ENCODE data around the gene INIP. TPM values are rescaled to one million over a fixed set of nuclear protein-coding genes. Genes with fewer than 3 reads are reported as not detected.
A peak's percentile ranks its signal among the peaks of the same experiment; 100 is the strongest.

The INIP gene, protein sequence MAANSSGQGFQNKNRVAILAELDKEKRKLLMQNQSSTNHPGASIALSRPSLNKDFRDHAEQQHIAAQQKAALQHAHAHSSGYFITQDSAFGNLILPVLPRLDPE
- total RNA-seq = 10 to 100 TPM in 2 of 3 donors, 1 to 10 TPM in 1; 9.9 to 16.7 (median 16.4) TPM
- 30.8 TPM for total RNA-seq (2013)

GRCh38 chr9:112717661-112718331 lies at the start of gene INIP:
Gene INIP (minus strand): TSS chr9:112718117. CDS start chr9:112716485, 1,632 bp downstream.
- peak within 1 kb of the TSS; percentile 65 for H3K4me3 ChIP-seq (ENCODE audit: low read length)
- DNase-seq (peak; percentile 94 to 99), ATAC-seq (peak; percentile 91 to 97 (median 91))
- peaks cover 7% of the 10 kb centered on the region for H3K36me3 ChIP-seq (ENCODE audit: control insufficient read depth, insufficient read depth, low read length)
- H3K9me3 ChIP-seq (ENCODE audit: control insufficient read depth, insufficient read depth, low read length) = no peaks in the 10 kb centered on the region
- Mint-ChIP-seq H3K27ac (peak within 1 kb of the TSS; percentile 99 to 100), H3K36me3 (no peaks in the 10 kb centered on the region), H3K4me1 (peaks cover 19 to 20% of the 10 kb centered on the region in 2 donors), H3K27me3 (ENCODE audit: low read depth in 2 of 2) (peaks cover 0 to 4% of the 10 kb centered on the region in 2 donors), H3K9me3 (no peaks in the 10 kb centered on the region), H3K4me3 (peak within 1 kb of the TSS; percentile 99)
- WGBS (ENCODE audit: insufficient coverage) = under 1% methylated on average over 51 of the region's 51 CpGs
- intact Hi-C loops (cut with micrococcal nuclease) = loop anchor here (1.0 to 5.0 kb wide), 5 partner anchors 33 to 1085 kb away; partner anchors contain the start of genes DNAJC25, KIAA1958, PTBP3 and SNX30
- H3K27me3 ChIP-seq (ENCODE audit: control insufficient read depth, insufficient read depth, low read length) = no peaks in the 10 kb centered on the region
- H3K27ac ChIP-seq (ENCODE audit: low read length) = peak within 1 kb of the TSS; percentile 84
- peaks cover 13% of the 10 kb centered on the region for H3K4me1 ChIP-seq (ENCODE audit: control insufficient read depth, insufficient read depth, low read length)
- TF ChIP-seq CTCF (IDR thresholded peaks at IDR 0.05) = no peak

DNA sequence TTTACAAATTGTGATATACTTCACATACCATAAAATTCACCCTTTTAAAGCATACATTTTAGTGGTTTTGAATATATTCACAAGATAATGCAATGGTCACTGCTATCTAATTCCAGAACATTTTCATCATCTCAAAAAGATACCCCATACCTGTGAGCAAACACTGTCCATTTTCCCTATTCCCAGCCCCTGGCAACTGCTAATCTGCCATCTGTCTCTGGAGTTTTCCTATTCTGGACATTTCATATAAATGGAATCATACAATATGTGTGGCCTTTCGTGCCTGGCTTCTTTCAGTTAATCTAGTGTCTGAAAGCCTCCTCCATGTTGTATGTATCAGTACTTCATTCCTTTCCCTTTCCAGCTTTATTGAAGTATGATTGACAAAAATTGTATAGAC lies 47.4 kb upstream of the INIP start:
- Histone ChIP-seq H3K9me3 (ENCODE audit: control insufficient read depth, insufficient read depth, low read length) (no peaks in the 10 kb centered on the region), H3K36me3 (ENCODE audit: control insufficient read depth, insufficient read depth, low read length) (no peaks in the 10 kb centered on the region), H3K4me3 (ENCODE audit: low read length) (no peak overlapping the region), H3K27me3 (ENCODE audit: control insufficient read depth, insufficient read depth, low read length) (no peaks in the 10 kb centered on the region), H3K27ac (ENCODE audit: low read length) (no peak overlapping the region), H3K4me1 (ENCODE audit: control insufficient read depth, insufficient read depth, low read length) (peaks cover 9% of the 10 kb centered on the region)
- TF ChIP-seq CTCF (IDR thresholded peaks at IDR 0.05) = no peak
- intact Hi-C loops (cut with micrococcal nuclease) = no loop called here
- DNase-seq (no peak), ATAC-seq (no peak)
- Mint-ChIP-seq H3K9me3 (peaks cover 0 to 2% of the 10 kb centered on the region in 2 donors), H3K27me3 (ENCODE audit: low read depth in 2 of 2) (peaks cover 9 to 16% of the 10 kb centered on the region in 2 donors), H3K27ac (no peak overlapping the region), H3K4me1 (peaks cover 19 to 55% of the 10 kb centered on the region in 2 donors), H3K4me3 (no peak overlapping the region), H3K36me3 (peaks cover 9% of the 10 kb centered on the region)
- no CpG with 5 or more reads among the region's 1 CpG for WGBS (ENCODE audit: insufficient coverage)

GRCh38 chr9:112764837-112765236 lies 46.9 kb upstream of the INIP start:
- TF ChIP-seq CTCF (IDR thresholded peaks at IDR 0.05) = no peak

More at GRCh38 chr9:112764837-112765236, 46.9 kb upstream of the INIP start:
- WGBS (ENCODE audit: insufficient coverage) = 95% methylated on average over 7 of the region's 7 CpGs
- Histone ChIP-seq H3K4me1 (ENCODE audit: control insufficient read depth, insufficient read depth, low read length) (peaks cover 12% of the 10 kb centered on the region), H3K27ac (ENCODE audit: low read length) (no peak overlapping the region), H3K9me3 (ENCODE audit: control insufficient read depth, insufficient read depth, low read length) (no peaks in the 10 kb centered on the region), H3K36me3 (ENCODE audit: control insufficient read depth, insufficient read depth, low read length) (no peaks in the 10 kb centered on the region), H3K27me3 (ENCODE audit: control insufficient read depth, insufficient read depth, low read length) (no peaks in the 10 kb centered on the region), H3K4me3 (ENCODE audit: low read length) (no peak overlapping the region)
- Mint-ChIP-seq H3K4me1 (peaks cover 24 to 59% of the 10 kb centered on the region in 2 donors), H3K27me3 (ENCODE audit: low read depth in 2 of 2) (peaks cover 14 to 19% of the 10 kb centered on the region in 2 donors), H3K9me3 (peaks cover 0 to 2% of the 10 kb centered on the region in 2 donors), H3K36me3 (peaks cover 9% of the 10 kb centered on the region), H3K27ac (no peak overlapping the region), H3K4me3 (no peak overlapping the region)
- intact Hi-C loops (cut with micrococcal nuclease) = no loop called here
- no peak for DNase-seq
- no peak for ATAC-seq
